DOHH2 (cell line): ENCODE results near the gene OSBPL10.
A peak's percentile ranks its signal among the peaks of the same experiment; 100 is the strongest.

Experiments used
- H3F3A ChIP-seq: fragments of 200-600 bp; sonication (generic), shearing (Covaris generic); 2 replicates; pipeline ENCODE4 v1.6.0; 2016; ENCODE audit warnings: antibody characterized with exemption, mild to moderate bottlenecking; ENCODE audit not compliant: control insufficient read depth, insufficient read depth
- H3K27ac ChIP-seq: fragments of 200-600 bp; sonication (generic); 2 replicates; pipeline ENCODE4 v1.5.1; 2014; ENCODE audit warnings: low read depth, mild to moderate bottlenecking, low read length, moderate library complexity
- H3K27me3 ChIP-seq: fragments of 200-600 bp; sonication (generic); 2 replicates; pipeline ENCODE4 v1.6.1; 2014; ENCODE audit warnings: mild to moderate bottlenecking, low read length, mixed read lengths; ENCODE audit not compliant: control insufficient read depth
- H3K36me3 ChIP-seq: fragments of 200-600 bp; sonication (generic); 2 replicates; pipeline ENCODE4 v1.6.1; 2014; ENCODE audit warnings: mild to moderate bottlenecking, low read length, moderate library complexity, mixed read lengths; ENCODE audit not compliant: control insufficient read depth
- H3K4me1 ChIP-seq: fragments of 200-600 bp; sonication (generic); 2 replicates; pipeline ENCODE4 v1.6.1; 2014; ENCODE audit warnings: mild to moderate bottlenecking, low read length, mixed read lengths; ENCODE audit not compliant: control insufficient read depth
- H3K4me2 ChIP-seq: fragments of 200-600 bp; sonication (generic); 2 replicates; pipeline ENCODE4 v1.6.0; 2014; ENCODE audit warnings: mild to moderate bottlenecking, low read length, moderate library complexity
- H3K4me3 ChIP-seq: fragments of 200-600 bp; sonication (generic); 2 replicates; pipeline ENCODE4 v1.5.1; 2014; ENCODE audit warnings: mild to moderate bottlenecking, low read length, mixed read lengths
- H3K79me2 ChIP-seq: fragments of 200-600 bp; sonication (generic); 2 replicates; pipeline ENCODE4 v1.6.1; 2014; ENCODE audit warnings: mild to moderate bottlenecking, low read length, mixed read lengths; ENCODE audit not compliant: control insufficient read depth
- H3K9me2 ChIP-seq: fragments of 200-600 bp; sonication (generic); replicated peaks from 2 replicates; pipeline ENCODE4 v1.6.1; 2014; ENCODE audit warnings: mild to moderate bottlenecking, low read length, mixed read lengths; ENCODE audit not compliant: control insufficient read depth
- H3K9me3 ChIP-seq: fragments of 200-600 bp; sonication (generic); 2 replicates; pipeline ENCODE4 v1.6.1; 2014; ENCODE audit warnings: antibody characterized with exemption, low read length, mixed read lengths; ENCODE audit not compliant: control insufficient read depth, insufficient read depth
- H4K20me1 ChIP-seq: fragments of 200-600 bp; sonication (generic); 2 replicates; pipeline ENCODE4 v1.6.0; 2014; ENCODE audit warnings: low read depth, mild to moderate bottlenecking, antibody characterized with exemption, low read length, moderate library complexity; ENCODE audit not compliant: control insufficient read depth, insufficient read depth
- CTCF ChIP-seq: fragments of 200-600 bp; sonication (generic); IDR thresholded peaks from one replicate; pipeline ENCODE4 v1.5.1; 2014; ENCODE audit warnings: antibody characterized with exemption, mild to moderate bottlenecking, low read depth, low read length; ENCODE audit not compliant: poor library complexity, severe bottlenecking
- EZH2phosphoT487 ChIP-seq: fragments of 200-600 bp; sonication (generic); IDR thresholded peaks from 2 replicates; pipeline ENCODE4 v1.6.1; 2017; ENCODE audit warnings: borderline replicate concordance, mild to moderate bottlenecking, antibody characterized with exemption, low read length, moderate library complexity, mixed read lengths

OSBPL10 gene

GRCh38 chr3:31934018-31934417 lies 47.0 kb downstream of the OSBPL10 start:
- H3F3A ChIP-seq: peaks cover 35% of the 10 kb centered on the region

DNA sequence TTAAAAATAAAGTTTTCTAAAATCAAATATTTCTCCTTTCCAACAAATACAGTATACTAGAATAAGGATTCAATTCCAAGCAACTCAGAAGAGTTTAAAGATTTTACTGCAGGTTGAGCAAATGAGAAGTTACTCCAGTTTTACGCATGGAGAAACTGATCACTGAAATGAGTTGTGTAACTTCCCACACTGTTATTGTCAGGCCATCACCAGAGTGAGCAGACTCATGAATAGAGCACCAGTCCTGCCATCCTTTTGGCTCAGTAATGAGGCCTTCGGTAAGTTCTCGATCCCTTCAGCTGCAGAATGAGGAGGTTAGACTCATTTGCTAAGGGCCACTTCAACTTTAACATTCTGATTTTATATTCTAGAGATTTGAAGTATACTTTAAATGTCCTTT lies 48.1 kb downstream of the OSBPL10 start:
- Histone ChIP-seq H3K4me3 (peak overlapping the region; percentile 32), H3K79me2 (peaks cover 94% of the 10 kb centered on the region), H3K9me3 (no peaks in the 10 kb centered on the region), H4K20me1 (no peaks in the 10 kb centered on the region), H3F3A (peaks cover 35% of the 10 kb centered on the region), H3K4me1 (peaks cover 100% of the 10 kb centered on the region), H3K27ac (peak overlapping the region; percentile 96), H3K36me3 (peaks cover 3% of the 10 kb centered on the region; the same call in 1 of the 2 replicates), H3K9me2 (no peaks in the 10 kb centered on the region), H3K27me3 (no peaks in the 10 kb centered on the region), H3K4me2 (peak overlapping the region; percentile 59)
- no peak for TF ChIP-seq EZH2phosphoT487
- no peak for TF ChIP-seq CTCF

More at GRCh38 chr3:31934018-31934417, 47.0 kb downstream of the OSBPL10 start:
- Histone ChIP-seq H3K27me3 (no peaks in the 10 kb centered on the region), H3K36me3 (no peaks in the 10 kb centered on the region; the same call in 1 of the 2 replicates), H3K27ac (peak overlapping the region; percentile 96), H4K20me1 (no peaks in the 10 kb centered on the region), H3K9me3 (no peaks in the 10 kb centered on the region), H3K4me3 (peak overlapping the region; percentile 32), H3K79me2 (peaks cover 94% of the 10 kb centered on the region), H3K9me2 (no peaks in the 10 kb centered on the region), H3K4me1 (peaks cover 100% of the 10 kb centered on the region), H3K4me2 (peak overlapping the region; percentile 59)
- TF ChIP-seq EZH2phosphoT487: no peak

DNA sequence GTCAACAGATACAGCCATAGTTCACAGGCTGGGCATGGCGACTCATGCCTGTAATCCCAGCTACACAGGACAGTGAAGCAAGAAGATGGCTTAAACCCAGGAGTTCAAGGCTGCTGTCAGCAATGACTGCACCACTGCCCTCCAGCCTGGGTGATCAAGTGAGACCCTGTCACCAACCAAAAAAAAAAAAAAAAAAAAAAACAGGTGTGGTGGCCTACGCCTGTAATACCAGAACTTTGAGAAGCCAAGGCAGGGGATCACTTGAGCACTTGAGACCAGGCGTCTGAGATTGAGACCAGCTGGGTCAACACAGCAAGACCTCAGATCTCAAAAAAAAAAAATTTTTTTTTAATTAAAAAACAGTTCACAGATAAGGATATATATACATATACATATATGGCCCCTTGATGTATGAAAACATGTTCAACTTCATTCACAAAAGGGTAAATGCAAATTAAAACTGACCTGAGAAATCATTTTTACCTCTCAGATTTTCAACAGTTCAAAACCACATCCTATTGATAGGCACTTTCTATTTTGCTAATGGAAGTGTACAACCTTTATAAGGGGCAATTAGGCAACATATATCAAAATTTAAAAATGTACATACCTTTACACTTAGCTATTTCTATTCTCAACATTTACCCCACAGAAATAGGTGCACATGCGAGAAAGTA lies 51.1 kb downstream of the OSBPL10 start:
- no peaks in the 10 kb centered on the region for H3K9me3 ChIP-seq
- peaks cover 94% of the 10 kb centered on the region for H3K79me2 ChIP-seq
- H3F3A ChIP-seq: peaks cover 42% of the 10 kb centered on the region
- H3K36me3 ChIP-seq: peaks cover 12% of the 10 kb centered on the region
- TF ChIP-seq EZH2phosphoT487 (no peak), CTCF (no peak)
- H3K9me2 ChIP-seq: no peaks in the 10 kb centered on the region
- no peaks in the 10 kb centered on the region for H4K20me1 ChIP-seq
- peaks cover 100% of the 10 kb centered on the region for H3K4me1 ChIP-seq
- no peaks in the 10 kb centered on the region for H3K27me3 ChIP-seq
- peak overlapping the region; percentile 72 for H3K4me3 ChIP-seq
- peak overlapping the region; percentile 91 for H3K4me2 ChIP-seq
- H3K27ac ChIP-seq: peak overlapping the region; percentile 96

DNA sequence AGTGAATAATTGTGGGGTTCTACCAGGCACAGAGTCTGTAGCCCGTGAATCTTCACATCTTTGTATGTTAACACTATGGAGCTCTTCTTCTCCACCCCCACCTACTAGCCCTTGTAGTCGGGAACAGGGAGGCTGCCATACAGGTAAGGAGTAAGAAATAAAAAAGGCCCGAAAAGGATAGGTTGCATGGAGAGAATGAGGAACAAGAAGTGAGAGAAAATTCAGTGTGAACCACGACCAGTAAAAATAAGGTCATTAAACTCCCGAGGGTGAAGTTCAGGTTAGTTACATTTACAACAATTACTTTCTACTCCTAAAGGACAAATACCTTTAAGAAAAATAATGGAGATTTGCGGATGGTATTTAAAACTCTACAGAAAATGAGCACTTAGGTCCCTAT lies 53.3 kb downstream of the OSBPL10 start:
- Histone ChIP-seq H3K27ac (peak overlapping the region; percentile 96), H3K4me1 (peaks cover 100% of the 10 kb centered on the region), H3K79me2 (peaks cover 94% of the 10 kb centered on the region), H3K9me2 (no peaks in the 10 kb centered on the region), H3K4me2 (peak overlapping the region; percentile 91), H3K36me3 (peaks cover 28% of the 10 kb centered on the region), H3F3A (peaks cover 32% of the 10 kb centered on the region), H3K27me3 (no peaks in the 10 kb centered on the region), H4K20me1 (no peaks in the 10 kb centered on the region), H3K9me3 (no peaks in the 10 kb centered on the region), H3K4me3 (peak overlapping the region; percentile 41)
- no peak for TF ChIP-seq EZH2phosphoT487
